ENCODE measurements around the gene IGFLR1. TPM values are rescaled to one million over a fixed set of nuclear protein-coding genes. Genes with fewer than 3 reads are reported as not detected.

IGFLR1 gene
- polyA plus RNA-seq, 1 donor, result 3.8 TPM

GRCh38 chr19:35744430-35745327 lies 2.4 kb upstream of the IGFLR1 start:
- WGBS (ENCODE audit: insufficient coverage, low lambda C conversion rate), result 0% methylated on average over 8 of the region's 41 CpGs
- no peaks in the 10 kb centered on the region for H3K9me3 ChIP-seq (ENCODE audit: control insufficient read depth, low read depth, low read length)
- H3K27ac ChIP-seq (ENCODE audit: low read length), result peak overlapping the region; percentile 96
- peaks cover 3% of the 10 kb centered on the region for H3K36me3 ChIP-seq (ENCODE audit: control insufficient read depth, insufficient read depth, low read length)
- H3K4me1 ChIP-seq (ENCODE audit: control insufficient read depth, insufficient read depth, low read length), result peaks cover 31% of the 10 kb centered on the region
- H3K4me3 ChIP-seq (ENCODE audit: low read length), result peak overlapping the region; percentile 90
- H3K27me3 ChIP-seq (ENCODE audit: control insufficient read depth, insufficient read depth, low read length), result no peaks in the 10 kb centered on the region
- peak; percentile 94 to 95 for DNase-seq

GRCh38 chr19:35743640-35744429 lies 1.6 kb upstream of the IGFLR1 start:
- Histone ChIP-seq H3K9me3 (ENCODE audit: control insufficient read depth, low read depth, low read length) (no peaks in the 10 kb centered on the region), H3K4me3 (ENCODE audit: low read length) (no peak overlapping the region), H3K4me1 (ENCODE audit: control insufficient read depth, insufficient read depth, low read length) (peaks cover 26% of the 10 kb centered on the region), H3K36me3 (ENCODE audit: control insufficient read depth, insufficient read depth, low read length) (peaks cover 7% of the 10 kb centered on the region), H3K27me3 (ENCODE audit: control insufficient read depth, insufficient read depth, low read length) (no peaks in the 10 kb centered on the region), H3K27ac (ENCODE audit: low read length) (no peak overlapping the region)
- 60% methylated on average over 1 of the region's 19 CpGs for WGBS (ENCODE audit: insufficient coverage, low lambda C conversion rate)
- DNase-seq, result no peak

- Histone ChIP-seq H3K27ac (ENCODE audit: low read length) (peak overlapping the region; percentile 75), H3K27me3 (ENCODE audit: control insufficient read depth, insufficient read depth, low read length) (no peaks in the 10 kb centered on the region), H3K36me3 (ENCODE audit: control insufficient read depth, insufficient read depth, low read length) (peaks cover 32% of the 10 kb centered on the region), H3K4me1 (ENCODE audit: control insufficient read depth, insufficient read depth, low read length) (peaks cover 17% of the 10 kb centered on the region), H3K4me3 (ENCODE audit: low read length) (peak overlapping the region; percentile 72), H3K9me3 (ENCODE audit: control insufficient read depth, low read depth, low read length) (no peaks in the 10 kb centered on the region)
- DNase-seq, result no peak
- no CpG with 5 or more reads among the region's 12 CpGs for WGBS (ENCODE audit: insufficient coverage, low lambda C conversion rate)
Measured at GRCh38 chr19:35741203-35741515, 1.1 kb downstream of the IGFLR1 start.

- peak overlapping the region; percentile 72 for H3K4me3 ChIP-seq (ENCODE audit: low read length)
- peak; percentile 97 for DNase-seq
- peaks cover 37% of the 10 kb centered on the region for H3K36me3 ChIP-seq (ENCODE audit: control insufficient read depth, insufficient read depth, low read length)
- H3K9me3 ChIP-seq (ENCODE audit: control insufficient read depth, low read depth, low read length), result no peaks in the 10 kb centered on the region
- H3K27ac ChIP-seq (ENCODE audit: low read length), result peak overlapping the region; percentile 75
- H3K27me3 ChIP-seq (ENCODE audit: control insufficient read depth, insufficient read depth, low read length), result no peaks in the 10 kb centered on the region
- peaks cover 17% of the 10 kb centered on the region for H3K4me1 ChIP-seq (ENCODE audit: control insufficient read depth, insufficient read depth, low read length)
- no CpG with 5 or more reads among the region's 63 CpGs for WGBS (ENCODE audit: insufficient coverage, low lambda C conversion rate)
Measured at GRCh38 chr19:35740423-35741202, 1.6 kb downstream of the IGFLR1 start.

- H3K27me3 ChIP-seq (ENCODE audit: control insufficient read depth, insufficient read depth, low read length), result no peaks in the 10 kb centered on the region
- peaks cover 42% of the 10 kb centered on the region for H3K36me3 ChIP-seq (ENCODE audit: control insufficient read depth, insufficient read depth, low read length)
- no peak overlapping the region for H3K27ac ChIP-seq (ENCODE audit: low read length)
- H3K4me3 ChIP-seq (ENCODE audit: low read length), result peak overlapping the region; percentile 72
- no peaks in the 10 kb centered on the region for H3K9me3 ChIP-seq (ENCODE audit: control insufficient read depth, low read depth, low read length)
- no CpG with 5 or more reads among the region's 16 CpGs for WGBS (ENCODE audit: insufficient coverage, low lambda C conversion rate)
- peaks cover 17% of the 10 kb centered on the region for H3K4me1 ChIP-seq (ENCODE audit: control insufficient read depth, insufficient read depth, low read length)
- DNase-seq, result no peak
Measured at GRCh38 chr19:35740108-35740422, 2.2 kb downstream of the IGFLR1 start.

GRCh38 chr19:35739275-35740107 lies 2.8 kb downstream of the IGFLR1 start:
- Histone ChIP-seq H3K27ac (ENCODE audit: low read length) (no peak overlapping the region), H3K36me3 (ENCODE audit: control insufficient read depth, insufficient read depth, low read length) (peaks cover 47% of the 10 kb centered on the region), H3K9me3 (ENCODE audit: control insufficient read depth, low read depth, low read length) (no peaks in the 10 kb centered on the region), H3K4me1 (ENCODE audit: control insufficient read depth, insufficient read depth, low read length) (peaks cover 15% of the 10 kb centered on the region), H3K4me3 (ENCODE audit: low read length) (peak overlapping the region; percentile 72), H3K27me3 (ENCODE audit: control insufficient read depth, insufficient read depth, low read length) (no peaks in the 10 kb centered on the region)
- no peak for DNase-seq
- no CpG with 5 or more reads among the region's 29 CpGs for WGBS (ENCODE audit: insufficient coverage, low lambda C conversion rate)

GRCh38 chr19:35738887-35739229 lies 3.4 kb downstream of the IGFLR1 start:
- Histone ChIP-seq H3K4me3 (ENCODE audit: low read length) (no peak overlapping the region), H3K4me1 (ENCODE audit: control insufficient read depth, insufficient read depth, low read length) (peaks cover 10% of the 10 kb centered on the region), H3K27me3 (ENCODE audit: control insufficient read depth, insufficient read depth, low read length) (no peaks in the 10 kb centered on the region), H3K36me3 (ENCODE audit: control insufficient read depth, insufficient read depth, low read length) (peaks cover 54% of the 10 kb centered on the region), H3K9me3 (ENCODE audit: control insufficient read depth, low read depth, low read length) (no peaks in the 10 kb centered on the region), H3K27ac (ENCODE audit: low read length) (no peak overlapping the region)
- DNase-seq, result no peak
- no CpG with 5 or more reads among the region's 2 CpGs for WGBS (ENCODE audit: insufficient coverage, low lambda C conversion rate)

- H3K27me3 ChIP-seq (ENCODE audit: control insufficient read depth, insufficient read depth, low read length), result no peaks in the 10 kb centered on the region
- peaks cover 60% of the 10 kb centered on the region for H3K36me3 ChIP-seq (ENCODE audit: control insufficient read depth, insufficient read depth, low read length)
- WGBS (ENCODE audit: insufficient coverage, low lambda C conversion rate), result 100% methylated on average over 5 of the region's 37 CpGs
- H3K4me1 ChIP-seq (ENCODE audit: control insufficient read depth, insufficient read depth, low read length), result peaks cover 10% of the 10 kb centered on the region
- H3K27ac ChIP-seq (ENCODE audit: low read length), result no peak overlapping the region
- DNase-seq, result no peak
- H3K9me3 ChIP-seq (ENCODE audit: control insufficient read depth, low read depth, low read length), result no peaks in the 10 kb centered on the region
- no peak overlapping the region for H3K4me3 ChIP-seq (ENCODE audit: low read length)
Measured at GRCh38 chr19:35738021-35738886, 4.0 kb downstream of the IGFLR1 start.
